ENCODE results near the gene GSDMA.

GSDMA gene

DNA sequence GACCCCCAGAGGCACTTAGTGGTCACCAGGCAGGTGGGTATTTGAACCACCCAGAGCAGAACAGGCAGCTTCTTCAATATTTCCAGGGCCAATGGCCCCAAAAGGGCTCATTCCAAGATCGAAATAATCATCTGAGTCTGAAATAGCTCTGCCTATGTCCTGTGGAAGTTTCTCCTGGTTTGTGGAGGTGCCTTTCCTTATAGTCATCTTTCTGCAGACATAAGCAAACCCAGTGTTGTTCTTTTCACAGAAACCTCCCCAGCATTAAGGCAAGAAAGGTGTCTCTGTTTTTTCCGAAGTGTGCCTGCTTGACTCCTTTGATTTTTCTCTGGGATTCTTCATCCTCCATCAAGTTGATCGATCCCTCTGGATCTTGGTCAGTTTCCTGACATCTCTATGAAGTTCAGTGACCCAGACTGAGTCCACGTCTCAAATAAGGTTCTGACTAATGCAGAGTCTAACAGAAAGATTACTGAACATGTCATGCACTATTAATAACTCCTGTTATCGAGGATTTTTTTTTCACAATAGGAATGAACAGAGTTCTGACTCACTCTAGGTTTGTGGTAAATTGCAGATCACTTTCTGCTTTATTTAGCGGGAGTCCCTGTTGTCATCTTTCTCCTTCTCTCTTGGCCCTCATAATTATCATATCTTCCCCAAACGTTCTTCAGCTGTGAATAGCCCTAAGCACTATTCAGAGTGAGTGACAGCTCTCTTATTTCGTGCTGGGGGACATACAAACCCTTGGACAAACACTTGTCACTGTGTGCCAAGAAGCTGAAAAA, 33.8 kb upstream of the GSDMA start:
- TF ChIP-seq Cebpa-rat (IDR thresholded peaks at IDR 0.05): no peak
- no peaks in the 10 kb centered on the region for H3K27me3 ChIP-seq
- H3K9me3 ChIP-seq: no peaks in the 10 kb centered on the region; the same call in 1 of the 2 replicates
- peak overlapping the region; percentile 85 for H3K27ac ChIP-seq
- peaks cover 29% of the 10 kb centered on the region for H4K20me1 ChIP-seq
- H3K36me3 ChIP-seq: peaks cover 8% of the 10 kb centered on the region
- H3K9ac ChIP-seq: peak overlapping the region; percentile 92
- H3K4me2 ChIP-seq: peak overlapping the region; percentile 98
- H3K4me1 ChIP-seq: peaks cover 81% of the 10 kb centered on the region
- H3K4me3 ChIP-seq: peak overlapping the region; percentile 88

DNA sequence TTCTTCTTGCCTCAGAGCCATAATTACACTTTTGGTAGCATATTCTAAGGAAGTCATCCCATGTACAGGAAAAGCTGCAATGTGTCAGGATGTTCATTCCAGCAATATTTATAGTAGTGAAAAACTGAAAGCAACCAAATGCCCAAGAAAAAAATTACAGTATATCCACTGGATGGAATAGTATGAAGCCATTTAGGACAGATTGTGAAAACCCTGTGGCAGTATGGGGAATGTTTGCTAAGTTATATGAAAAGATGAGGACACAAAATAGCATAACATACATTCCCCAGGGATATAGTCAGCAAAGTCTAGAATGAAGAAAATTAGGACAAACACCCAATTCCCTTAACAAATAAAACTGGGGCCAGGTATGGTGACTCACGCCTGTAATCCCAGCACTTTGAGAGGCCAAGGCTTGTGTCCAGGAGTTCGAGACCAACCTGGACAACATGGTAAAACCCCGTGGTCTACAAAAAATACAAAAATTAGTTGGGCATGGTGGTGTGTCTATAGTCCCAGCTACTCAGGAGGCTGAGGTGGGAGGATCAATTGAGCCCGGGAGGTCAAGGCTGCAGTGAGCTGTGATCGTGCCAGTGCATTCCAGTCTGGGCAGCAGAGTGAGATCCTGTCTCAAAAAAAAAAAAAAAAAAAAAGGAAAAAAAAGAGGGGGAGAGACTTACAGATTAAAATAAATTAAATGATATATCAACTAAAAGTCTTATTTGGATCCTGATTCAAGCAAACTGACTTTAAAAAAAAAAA, 33.0 kb upstream of the GSDMA start:
- Histone ChIP-seq H3K4me3 (no peak overlapping the region), H3K4me2 (peak overlapping the region; percentile 98), H3K27me3 (no peaks in the 10 kb centered on the region), H3K4me1 (peaks cover 81% of the 10 kb centered on the region), H3K36me3 (no peaks in the 10 kb centered on the region), H4K20me1 (peaks cover 21% of the 10 kb centered on the region), H3K9me3 (no peaks in the 10 kb centered on the region; the same call in 1 of the 2 replicates), H3K27ac (peak overlapping the region; percentile 85; the same call in 1 of the 2 replicates), H3K9ac (peak overlapping the region; percentile 92; the same call in 1 of the 2 replicates)
- no peak for TF ChIP-seq Cebpa-rat (IDR thresholded peaks at IDR 0.05)

GRCh38 chr17:39933912-39934311, 28.9 kb upstream of the GSDMA start:
- no peaks in the 10 kb centered on the region for H4K20me1 ChIP-seq
- peak overlapping the region; percentile 79 for H3K4me2 ChIP-seq
- no peak for TF ChIP-seq Cebpa-rat (IDR thresholded peaks at IDR 0.05)
- H3K27me3 ChIP-seq: no peaks in the 10 kb centered on the region
- H3K9ac ChIP-seq: peak overlapping the region; percentile 75
- H3K27ac ChIP-seq: peak overlapping the region; percentile 89
- H3K4me1 ChIP-seq: peaks cover 90% of the 10 kb centered on the region
- peak overlapping the region; percentile 23 for H3K4me3 ChIP-seq
- no peaks in the 10 kb centered on the region; the same call in 1 of the 2 replicates for H3K9me3 ChIP-seq
- no peaks in the 10 kb centered on the region for H3K36me3 ChIP-seq

- H3K36me3 ChIP-seq: no peaks in the 10 kb centered on the region
- TF ChIP-seq Cebpa-rat (IDR thresholded peaks at IDR 0.05): no peak
- H3K4me2 ChIP-seq: peak overlapping the region; percentile 79
- H3K9ac ChIP-seq: peak overlapping the region; percentile 75
- peaks cover 90% of the 10 kb centered on the region for H3K4me1 ChIP-seq
- H3K27ac ChIP-seq: peak overlapping the region; percentile 89
- H3K9me3 ChIP-seq: no peaks in the 10 kb centered on the region; the same call in 1 of the 2 replicates
- peak overlapping the region; percentile 23 for H3K4me3 ChIP-seq
- no peaks in the 10 kb centered on the region for H4K20me1 ChIP-seq
- no peaks in the 10 kb centered on the region for H3K27me3 ChIP-seq
These were observed 28.5 kb upstream of the GSDMA start for GRCh38 chr17:39934324-39934723.

- no peak overlapping the region for H3K4me3 ChIP-seq
- no peaks in the 10 kb centered on the region for H4K20me1 ChIP-seq
- no peak overlapping the region for H3K9ac ChIP-seq
- H3K27me3 ChIP-seq: no peaks in the 10 kb centered on the region
- H3K9me3 ChIP-seq: no peaks in the 10 kb centered on the region; the same call in 1 of the 2 replicates
- no peak for TF ChIP-seq Cebpa-rat (IDR thresholded peaks at IDR 0.05)
- H3K27ac ChIP-seq: peak overlapping the region; percentile 89
- no peaks in the 10 kb centered on the region for H3K36me3 ChIP-seq
- peaks cover 90% of the 10 kb centered on the region for H3K4me1 ChIP-seq
- H3K4me2 ChIP-seq: peak overlapping the region; percentile 79
These were observed 26.9 kb upstream of the GSDMA start for GRCh38 chr17:39935909-39936308.

GRCh38 chr17:39937447-39937846, 25.4 kb upstream of the GSDMA start:
- Histone ChIP-seq H3K4me2 (peak overlapping the region; percentile 64), H3K27ac (peak overlapping the region; percentile 56), H3K4me3 (no peak overlapping the region), H3K4me1 (peaks cover 87% of the 10 kb centered on the region), H3K9me3 (no peaks in the 10 kb centered on the region; the same call in 1 of the 2 replicates), H3K27me3 (no peaks in the 10 kb centered on the region), H4K20me1 (no peaks in the 10 kb centered on the region), H3K36me3 (no peaks in the 10 kb centered on the region), H3K9ac (no peak overlapping the region)
- no peak for TF ChIP-seq Cebpa-rat (IDR thresholded peaks at IDR 0.05)

GRCh38 chr17:39938140-39938869, 24.5 kb upstream of the GSDMA start:
- H3K4me1 ChIP-seq: peaks cover 82% of the 10 kb centered on the region
- no peaks in the 10 kb centered on the region for H4K20me1 ChIP-seq
- H3K9ac ChIP-seq: no peak overlapping the region
- H3K4me3 ChIP-seq: no peak overlapping the region
- H3K4me2 ChIP-seq: peak overlapping the region; percentile 64
- no peak for TF ChIP-seq Cebpa-rat (IDR thresholded peaks at IDR 0.05)
- H3K27ac ChIP-seq: peak overlapping the region; percentile 56
- no peaks in the 10 kb centered on the region for H3K27me3 ChIP-seq
- H3K9me3 ChIP-seq: no peaks in the 10 kb centered on the region
- no peaks in the 10 kb centered on the region for H3K36me3 ChIP-seq

- Histone ChIP-seq H3K4me3 (no peak overlapping the region), H3K27ac (peak overlapping the region; percentile 76), H3K4me1 (peaks cover 82% of the 10 kb centered on the region), H3K27me3 (no peaks in the 10 kb centered on the region), H3K36me3 (no peaks in the 10 kb centered on the region), H3K9me3 (no peaks in the 10 kb centered on the region), H3K4me2 (peak overlapping the region; percentile 64), H4K20me1 (no peaks in the 10 kb centered on the region), H3K9ac (no peak overlapping the region; the same call in 1 of the 2 replicates)
- no peak for TF ChIP-seq Cebpa-rat (IDR thresholded peaks at IDR 0.05)
These were observed 23.7 kb upstream of the GSDMA start for GRCh38 chr17:39939106-39939505.

- H3K4me3 ChIP-seq: no peak overlapping the region
- H4K20me1 ChIP-seq: no peaks in the 10 kb centered on the region
- H3K9me3 ChIP-seq: no peaks in the 10 kb centered on the region
- H3K36me3 ChIP-seq: no peaks in the 10 kb centered on the region
- peak overlapping the region; percentile 64 for H3K4me2 ChIP-seq
- H3K27me3 ChIP-seq: no peaks in the 10 kb centered on the region
- H3K4me1 ChIP-seq: peaks cover 80% of the 10 kb centered on the region
- H3K27ac ChIP-seq: peak overlapping the region; percentile 76
- no peak for TF ChIP-seq Cebpa-rat (IDR thresholded peaks at IDR 0.05)
- peak overlapping the region; percentile 27; the same call in 1 of the 2 replicates for H3K9ac ChIP-seq
These were observed 23.0 kb upstream of the GSDMA start for GRCh38 chr17:39939588-39940419.

Measured in BLaER1 (cell line).